MCF 10A (cell line): ENCODE measurements around the gene TTC6. TPM values are rescaled to one million over a fixed set of nuclear protein-coding genes. Genes with fewer than 3 reads are reported as not detected.

ENCODE experiments used
- BruUV-seq: library from RNA; stranded (reverse); fragments of 400-500 nt; replicated peaks from 2 replicates; lab custom pipeline; 2021; lab: Mats Ljungman, UMichigan
- CTCF ChIA-PET: fragments of 300-600 bp; sonication (Branson Sonifier 250); formaldehyde crosslinking; extraction: SDS; loops from one replicate; lab custom pipeline; 2021; ENCODE audit warnings: antibody characterized with exemption, inconsistent platforms; lab: Yijun Ruan, JAX
- POLR2A ChIA-PET: fragments of 300-600, 350-650 bp; sonication (Branson Sonifier 250); formaldehyde crosslinking; extraction: SDS; loops from one replicate; lab custom pipeline; 2020; ENCODE audit warnings: antibody characterized with exemption, inconsistent platforms; lab: Yijun Ruan, JAX
- DNase-seq: peaks from one replicate; pipeline ENCODE4 v3.0.0-alpha.2; 2018; ENCODE audit not compliant: unreplicated experiment
- H3K27ac Mint-ChIP-seq: one replicate; pipeline ENCODE4 v1.8.0; 2022; ENCODE audit warnings: mild to moderate bottlenecking, low read depth, mixed read lengths; ENCODE audit not compliant: unreplicated experiment
- H3K27me3 Mint-ChIP-seq: one replicate; pipeline ENCODE4 v1.8.0; 2022; ENCODE audit warnings: mixed read lengths; ENCODE audit not compliant: insufficient read depth, unreplicated experiment
- H3K36me3 Mint-ChIP-seq: one replicate; pipeline ENCODE4 v1.8.0; 2022; ENCODE audit warnings: mild to moderate bottlenecking, moderate library complexity, mixed read lengths; ENCODE audit not compliant: insufficient read depth, unreplicated experiment
- H3K4me1 Mint-ChIP-seq: one replicate; pipeline ENCODE4 v1.8.0; 2022; ENCODE audit warnings: mixed read lengths; ENCODE audit not compliant: insufficient read depth, unreplicated experiment
- H3K4me3 Mint-ChIP-seq: one replicate; pipeline ENCODE4 v1.8.0; 2022; ENCODE audit warnings: mild to moderate bottlenecking, moderate library complexity, mixed read lengths; ENCODE audit not compliant: unreplicated experiment
- H3K9me3 Mint-ChIP-seq: one replicate; pipeline ENCODE4 v1.8.0; 2022; ENCODE audit warnings: mixed read lengths; ENCODE audit not compliant: unreplicated experiment
- CTCF ChIP-seq: fragments of 200-600 bp; IDR thresholded peaks from one replicate; pipeline ENCODE4 v1.8.0; 2022; ENCODE audit warnings: antibody characterized with exemption, mild to moderate bottlenecking; ENCODE audit not compliant: unreplicated experiment
- intact Hi-C: fragments of 100-400 bp; cut with micrococcal nuclease; formaldehyde crosslinking; loops from 2 replicates; pipeline ENCODE4 v1.14.1; 2022
- total RNA-seq: library from RNA; stranded (reverse); gene quantifications from 2 replicates; pipeline ENCODE4 v1.2.3, GENCODE V29; 2022

TTC6 gene
- total RNA-seq, 1 experiment from 2014 or later: 0.98 TPM

- ChIA-PET POLR2A (interaction anchor here (0.7 kb wide), 1 partner anchor 402 kb away, joined by 3 read pairs; no protein-coding TSS in a partner anchor), CTCF (no interaction called here)
- Mint-ChIP-seq H3K27ac (no peak overlapping the region), H3K27me3 (no peaks in the 10 kb centered on the region), H3K4me1 (peaks cover 6% of the 10 kb centered on the region), H3K4me3 (no peak overlapping the region), H3K36me3 (no peaks in the 10 kb centered on the region), H3K9me3 (no peaks in the 10 kb centered on the region)
- BruUV-seq: no TSS peak
- no peak for TF ChIP-seq CTCF
- no peak for DNase-seq
- intact Hi-C loops: no loop called here
These were observed 45.7 kb downstream of the TTC6 start for GRCh38 chr14:37641117-37641516.

GRCh38 chr14:37642125-37642524 is 46.7 kb downstream of the TTC6 start:
- TF ChIP-seq CTCF: no peak
- Mint-ChIP-seq H3K9me3 (no peaks in the 10 kb centered on the region), H3K4me3 (no peak overlapping the region), H3K27me3 (no peaks in the 10 kb centered on the region), H3K4me1 (peaks cover 6% of the 10 kb centered on the region), H3K36me3 (no peaks in the 10 kb centered on the region), H3K27ac (no peak overlapping the region)
- ChIA-PET POLR2A (interaction anchor here (0.7 to 1.2 kb wide), 2 partner anchors 21 to 338 kb away, joined by 3 read pairs; no protein-coding TSS in a partner anchor), CTCF (interaction anchor here (0.6 to 1.2 kb wide), 4 partner anchors 25 to 127 kb away, joined by 3 read pairs; partner anchors contain the start of gene FOXA1)
- intact Hi-C loops: no loop called here
- no peak for DNase-seq
- BruUV-seq: no TSS peak

GRCh38 chr14:37643701-37644100 is 48.3 kb downstream of the TTC6 start:
- no peaks in the 10 kb centered on the region for H3K36me3 Mint-ChIP-seq
- no peak for DNase-seq
- H3K9me3 Mint-ChIP-seq: no peaks in the 10 kb centered on the region
- H3K4me1 Mint-ChIP-seq: peaks cover 6% of the 10 kb centered on the region
- no peak for TF ChIP-seq CTCF
- H3K27ac Mint-ChIP-seq: no peak overlapping the region
- intact Hi-C loops: no loop called here
- H3K4me3 Mint-ChIP-seq: no peak overlapping the region
- no TSS peak for BruUV-seq
- H3K27me3 Mint-ChIP-seq: no peaks in the 10 kb centered on the region
- POLR2A ChIA-PET: no interaction called here
- CTCF ChIA-PET: interaction anchor here (1.2 kb wide), 1 partner anchor 12 kb away, joined by 3 read pairs; no protein-coding TSS in a partner anchor

Other genes with a start within 250 kb of the TTC6 start
- gene FOXA1, start 380 bp upstream of the TTC6 start, total RNA-seq: 8.6 and 11.2 TPM in 2 replicates